Muscle of leg (tissue), 16 donors: ENCODE results near the gene CES4A. TPM values are rescaled to one million over a fixed set of nuclear protein-coding genes. Genes with fewer than 3 reads are reported as not detected.
"Not testable (repeated sequence)": the region's sequence is repeated elsewhere in the genome, so short reads cannot be mapped to it uniquely, and the experiment has no call there.

Experiments used
- DNase-seq: peaks from one replicate; pipeline ENCODE4 v3.0.0; 2013
- H3K27ac ChIP-seq: one replicate; pipeline ENCODE4 v1.5.1; 2013; ENCODE audit warnings: mild to moderate bottlenecking, low read length, control low read depth
- H3K27me3 ChIP-seq: one replicate; pipeline ENCODE4 v1.6.1; 2013; ENCODE audit warnings: low read length; ENCODE audit not compliant: control insufficient read depth, insufficient read depth
- H3K36me3 ChIP-seq: one replicate; pipeline ENCODE4 v1.6.1; 2013; ENCODE audit warnings: low read length; ENCODE audit not compliant: control insufficient read depth, insufficient read depth
- H3K4me1 ChIP-seq: one replicate; pipeline ENCODE4 v1.6.1; 2013; ENCODE audit warnings: low read length; ENCODE audit not compliant: control insufficient read depth, insufficient read depth
- H3K4me3 ChIP-seq: one replicate; pipeline ENCODE4 v1.5.1; 2013; ENCODE audit warnings: low read length, control low read depth
- H3K9me3 ChIP-seq: replicated peaks from 2 replicates; pipeline ENCODE4 v1.6.1; 2013; ENCODE audit warnings: low read depth, low read length; ENCODE audit not compliant: control insufficient read depth
- WGBS: methylation state at CpG from one replicate; pipeline ENCODE4 v1.1.5; 2013; ENCODE audit warnings: missing lambda C conversion rate; ENCODE audit not compliant: insufficient coverage; 5-methylcytosine and 5-hydroxymethylcytosine counted together
- long read RNA-seq, 11 donors: transcript quantifications; one replicate each; lab custom pipeline, GENCODE V29; 2026
- polyA plus RNA-seq, 8 donors: library from polyadenylated mRNA; unstranded; fragments of 120-200 nt; gene quantifications; one replicate each; pipeline versions ENCODE4 v1.2.1 to v1.2.3, GENCODE V29; 2013; ENCODE audit warnings: inconsistent platforms in 1 of 8, low replicate concordance in 1 of 8; ENCODE audit not compliant: insufficient read length in 8 of 8, insufficient read depth in 1 of 8
- total RNA-seq: library from RNA; stranded (reverse); fragments of 120-200 nt; gene quantifications from one replicate; pipeline ENCODE4 v1.2.4, GENCODE V29; 2013

CES4A gene
- total RNA-seq (2.4 TPM), polyA plus RNA-seq (1 to 10 TPM; 1.5 to 5.3 (median 3.2) TPM)
- long read RNA-seq, donor 1: 0 reads
- long read RNA-seq, donor 2: 0 reads
- long read RNA-seq, donor 3: 0 reads
- long read RNA-seq, donor 4, partial matches to known transcripts: 0 of 1 reads
- long read RNA-seq, donor 4, other reads (novel, unspliced or antisense): 0 of 1 reads
- long read RNA-seq, donor 5: 0 reads
- long read RNA-seq, donor 6: 0 reads
- long read RNA-seq, donor 7: 0 reads
- long read RNA-seq, donor 8, partial matches to known transcripts: 0 of 1 reads
- long read RNA-seq, donor 8, other reads (novel, unspliced or antisense): 0 of 1 reads
- long read RNA-seq, donor 9, partial matches to known transcripts: 0 of 2 reads
- long read RNA-seq, donor 9, other reads (novel, unspliced or antisense): 0 of 2 reads
- long read RNA-seq, donor 10: 0 reads
- long read RNA-seq, donor 11: 0 reads

DNA sequence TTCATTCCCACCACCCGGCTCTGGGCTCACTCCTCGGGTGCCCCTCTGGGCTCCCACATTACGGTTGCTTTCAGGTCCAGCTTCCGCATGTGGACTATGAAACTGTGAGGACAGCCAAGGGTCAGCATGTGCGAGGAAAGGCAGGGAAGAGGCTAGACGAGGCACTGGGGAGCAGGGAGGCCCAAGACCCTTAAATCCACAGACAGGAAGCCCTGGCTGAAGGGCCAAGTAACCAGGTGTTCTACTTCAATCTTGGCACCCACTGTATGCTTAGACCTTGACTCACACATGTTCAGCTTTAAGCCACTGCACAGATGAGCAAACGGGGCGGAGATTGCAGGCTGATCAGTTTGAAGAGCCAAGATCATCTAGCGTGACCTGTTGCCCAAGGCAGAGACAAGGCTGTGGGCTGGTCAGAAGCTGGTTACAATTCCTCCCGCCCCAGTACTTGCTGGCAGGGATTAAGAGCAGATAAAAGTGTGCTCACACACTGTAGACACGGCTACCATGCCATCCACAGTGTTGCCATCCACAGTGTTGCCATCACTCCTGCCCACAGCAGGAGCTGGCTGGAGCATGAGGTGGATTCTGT, at the start of gene CES4A:
Gene CES4A, plus strand, starts transcription at position 393 of the 592 bp plus-strand sequence. Its CDS starts 184 bp downstream, at position 577.
- Histone ChIP-seq H3K27ac (no peak within 1 kb of the TSS), H3K9me3 (no peaks in the 10 kb centered on the region), H3K36me3 (no peaks in the 10 kb centered on the region), H3K27me3 (no peaks in the 10 kb centered on the region), H3K4me3 (no peak within 1 kb of the TSS), H3K4me1 (peaks cover 11% of the 10 kb centered on the region)
- DNase-seq: peak; percentile 73
- 15% methylated on average over 5 of the region's 11 CpGs for WGBS

- Histone ChIP-seq H3K27me3 (no peaks in the 10 kb centered on the region), H3K36me3 (peaks cover 69% of the 10 kb centered on the region), H3K4me1 (peaks cover 17% of the 10 kb centered on the region), H3K27ac (no peak overlapping the region), H3K9me3 (no peaks in the 10 kb centered on the region), H3K4me3 (no peak overlapping the region)
- DNase-seq: no peak
Measured at GRCh38 chr16:66939366-66939765, 49.0 kb upstream of the CES4A start.

DNA sequence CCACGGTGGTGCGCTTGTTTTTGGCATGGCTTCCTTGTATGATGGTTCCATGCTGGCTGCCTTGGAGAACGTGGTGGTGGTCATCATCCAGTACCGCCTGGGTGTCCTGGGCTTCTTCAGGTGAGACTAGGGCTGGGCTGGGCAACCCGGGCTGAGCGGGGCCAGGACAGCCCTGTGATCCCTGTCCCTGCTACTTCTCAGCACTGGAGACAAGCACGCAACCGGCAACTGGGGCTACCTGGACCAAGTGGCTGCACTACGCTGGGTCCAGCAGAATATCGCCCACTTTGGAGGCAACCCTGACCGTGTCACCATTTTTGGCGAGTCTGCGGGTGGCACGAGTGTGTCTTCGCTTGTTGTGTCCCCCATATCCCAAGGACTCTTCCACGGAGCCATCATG, 48.2 kb upstream of the CES4A start:
- H3K27ac ChIP-seq: no peak overlapping the region
- H3K27me3 ChIP-seq: no peaks in the 10 kb centered on the region
- H3K36me3 ChIP-seq: peaks cover 69% of the 10 kb centered on the region
- no peak overlapping the region for H3K4me3 ChIP-seq
- no peak for DNase-seq
- H3K9me3 ChIP-seq: no peaks in the 10 kb centered on the region
- peaks cover 13% of the 10 kb centered on the region for H3K4me1 ChIP-seq
- 97% methylated on average over 16 of the region's 16 CpGs for WGBS

DNA sequence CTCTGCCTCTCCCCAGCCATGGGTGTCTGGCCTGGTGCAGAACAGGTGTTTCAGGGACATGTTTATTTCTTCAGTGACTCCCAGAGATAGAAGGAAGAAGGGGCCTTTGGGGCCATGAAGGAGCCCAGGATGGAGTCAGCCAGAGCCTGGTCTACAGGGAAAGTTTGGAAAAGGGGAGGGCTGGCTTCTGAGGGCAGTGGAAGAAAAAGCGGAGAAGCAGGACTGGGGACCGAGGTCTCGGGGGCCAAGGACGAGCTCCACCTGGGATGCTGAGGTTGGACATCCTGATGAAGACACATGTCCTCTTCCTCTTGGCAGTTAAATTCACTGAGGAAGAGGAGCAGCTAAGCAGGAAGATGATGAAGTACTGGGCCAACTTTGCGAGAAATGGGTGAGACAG, 45.4 kb upstream of the CES4A start:
- no peak for DNase-seq
- peaks cover 6% of the 10 kb centered on the region for H3K27me3 ChIP-seq
- H3K9me3 ChIP-seq: no peaks in the 10 kb centered on the region
- peaks cover 61% of the 10 kb centered on the region for H3K36me3 ChIP-seq
- no peak overlapping the region for H3K4me3 ChIP-seq
- peaks cover 7% of the 10 kb centered on the region for H3K4me1 ChIP-seq
- WGBS: 96% methylated on average over 5 of the region's 5 CpGs
- H3K27ac ChIP-seq: no peak overlapping the region

GRCh38 chr16:66943426-66944053, 44.8 kb upstream of the CES4A start:
- Histone ChIP-seq H3K4me3 (no peak overlapping the region), H3K4me1 (peaks cover 12% of the 10 kb centered on the region), H3K36me3 (peaks cover 55% of the 10 kb centered on the region), H3K27me3 (peaks cover 11% of the 10 kb centered on the region), H3K9me3 (no peaks in the 10 kb centered on the region), H3K27ac (no peak overlapping the region)
- WGBS: 92% methylated on average over 12 of the region's 15 CpGs
- DNase-seq: no peak

- Histone ChIP-seq H3K27ac (no peak overlapping the region), H3K27me3 (peaks cover 16% of the 10 kb centered on the region), H3K4me1 (peaks cover 18% of the 10 kb centered on the region), H3K4me3 (no peak overlapping the region), H3K9me3 (no peaks in the 10 kb centered on the region), H3K36me3 (peaks cover 50% of the 10 kb centered on the region)
- no CpG with 5 or more reads among the region's 5 CpGs for WGBS
- no peak for DNase-seq
Measured at GRCh38 chr16:66944054-66944441, 44.3 kb upstream of the CES4A start.

GRCh38 chr16:66944971-66945370, 43.4 kb upstream of the CES4A start:
- peaks cover 26% of the 10 kb centered on the region for H3K27me3 ChIP-seq
- not testable (repeated sequence) for H3K4me3 ChIP-seq, H3K9me3 ChIP-seq, DNase-seq, H3K27ac ChIP-seq
- WGBS: 90% methylated on average over 8 of the region's 9 CpGs
- peaks cover 21% of the 10 kb centered on the region for H3K4me1 ChIP-seq
- H3K36me3 ChIP-seq: peaks cover 41% of the 10 kb centered on the region

GRCh38 chr16:66945939-66946338, 42.5 kb upstream of the CES4A start:
- Histone ChIP-seq H3K27me3 (peaks cover 33% of the 10 kb centered on the region), H3K36me3 (peaks cover 31% of the 10 kb centered on the region), H3K27ac (no peak overlapping the region), H3K4me1 (peaks cover 21% of the 10 kb centered on the region), H3K9me3 (no peaks in the 10 kb centered on the region), H3K4me3 (no peak overlapping the region)
- WGBS: 75% methylated on average over 3 of the region's 4 CpGs
- DNase-seq: no peak

DNA sequence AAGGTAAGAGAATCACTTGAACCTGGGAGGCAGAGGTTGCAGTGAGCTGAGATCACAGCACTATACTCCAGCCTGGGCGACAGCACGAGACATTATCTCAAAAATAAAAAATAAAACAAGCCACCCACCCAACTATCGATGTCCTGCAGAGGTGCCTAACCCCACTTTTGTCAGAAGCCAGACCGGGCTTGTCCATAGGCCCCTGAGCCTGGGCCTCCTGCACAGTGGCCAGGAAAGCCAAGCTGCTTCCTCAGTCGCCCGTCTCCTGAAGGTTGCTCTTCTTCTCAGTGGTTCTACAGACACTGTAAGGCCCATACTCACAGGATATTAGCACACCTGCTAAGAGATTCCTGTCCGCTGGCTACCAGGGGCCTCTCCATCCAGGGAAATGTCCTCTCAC, 41.8 kb upstream of the CES4A start:
- Histone ChIP-seq H3K4me1 (peaks cover 21% of the 10 kb centered on the region), H3K27me3 (peaks cover 35% of the 10 kb centered on the region), H3K9me3 (peaks cover 2% of the 10 kb centered on the region), H3K27ac (no peak overlapping the region), H3K36me3 (peaks cover 25% of the 10 kb centered on the region), H3K4me3 (no peak overlapping the region)
- no peak for DNase-seq
- WGBS: 73% methylated on average over 7 of the region's 7 CpGs

GRCh38 chr16:66946974-66947301, 41.5 kb upstream of the CES4A start:
- Histone ChIP-seq H3K27me3 (peaks cover 36% of the 10 kb centered on the region), H3K9me3 (peaks cover 2% of the 10 kb centered on the region), H3K27ac (no peak overlapping the region), H3K4me1 (peaks cover 21% of the 10 kb centered on the region), H3K36me3 (peaks cover 21% of the 10 kb centered on the region), H3K4me3 (no peak overlapping the region)
- WGBS: 40% methylated on average over 4 of the region's 5 CpGs
- no peak for DNase-seq
